Common myeloid progenitor, CD34-positive (primary cell): ENCODE results near the gene STMP1. TPM values are rescaled to one million over a fixed set of nuclear protein-coding genes. Genes with fewer than 3 reads are reported as not detected.

Experiments used
- CTCF ChIA-PET: fragments of 350-600 bp; sonication (Branson Sonifier 250); formaldehyde crosslinking; loops from one replicate; lab custom pipeline; 2021; ENCODE audit warnings: antibody characterized with exemption; lab: Charles Lee
- POLR2A ChIA-PET: fragments of 350-600 bp; sonication (Branson Sonifier 250); formaldehyde crosslinking; loops from one replicate; lab custom pipeline; 2021; ENCODE audit warnings: antibody characterized with exemption; lab: Charles Lee
- DNase-seq, 3 donors: peaks; one replicate each; pipeline versions ENCODE4 v3.0.0 to v3.0.0-alpha.2; 2013
- H3K27ac ChIP-seq, 2 experiments: 1 replicate in 1 of 2; 2 replicates in 1 of 2; pipeline ENCODE4 v1.7.0; 2013; ENCODE audit warnings: inconsistent platforms in 2 of 2, low read length in 2 of 2, mild to moderate bottlenecking in 2 of 2, low read depth in 1 of 2, moderate library complexity in 1 of 2; ENCODE audit not compliant: severe bottlenecking in 2 of 2, insufficient read depth in 1 of 2, poor library complexity in 1 of 2
- H3K27me3 ChIP-seq, 5 experiments: replicated peaks in 2 of 5; 1 replicate in 3 of 5; 2 replicates in 2 of 5; pipeline versions ENCODE4 v1.6.1 to v1.7.0; 2013; ENCODE audit warnings: low read length in 4 of 5, mild to moderate bottlenecking in 2 of 5, moderate library complexity in 2 of 5, inconsistent platforms in 1 of 5; ENCODE audit not compliant: insufficient read depth in 5 of 5, control insufficient read depth in 4 of 5
- H3K36me3 ChIP-seq, 4 experiments: 1 replicate in 2 of 4; 2 replicates in 2 of 4; pipeline versions ENCODE4 v1.6.1 to v1.7.0; 2013; ENCODE audit warnings: low read length in 3 of 4, control low read depth in 1 of 4, mild to moderate bottlenecking in 1 of 4; ENCODE audit not compliant: control insufficient read depth in 4 of 4, insufficient read depth in 4 of 4
- H3K4me1 ChIP-seq, 4 experiments: 1 replicate in 3 of 4; 2 replicates in 1 of 4; pipeline versions ENCODE4 v1.6.1 to v1.7.1; 2013; ENCODE audit warnings: low read length in 3 of 4, mild to moderate bottlenecking in 3 of 4, control low read depth in 1 of 4, inconsistent platforms in 1 of 4, moderate library complexity in 1 of 4; ENCODE audit not compliant: control insufficient read depth in 4 of 4, insufficient read depth in 4 of 4; ENCODE audit errors: control extremely low read depth in 1 of 4
- H3K4me3 ChIP-seq, 7 experiments: 1 replicate in 4 of 7; 2 replicates in 3 of 7; pipeline versions ENCODE4 v1.5.1 to v1.7.0; 2013; ENCODE audit warnings: mild to moderate bottlenecking in 7 of 7, low read length in 6 of 7, moderate library complexity in 6 of 7, inconsistent platforms in 2 of 7, low read depth in 2 of 7, control low read depth in 1 of 7; ENCODE audit not compliant: insufficient read depth in 4 of 7, control insufficient read depth in 1 of 7; ENCODE audit errors: extremely low read depth in 1 of 7
- H3K9me3 ChIP-seq, 5 experiments: 1 replicate in 4 of 5; 2 replicates in 1 of 5; pipeline versions ENCODE4 v1.6.1 to v1.7.1; 2013; ENCODE audit warnings: low read length in 4 of 5, mild to moderate bottlenecking in 2 of 5, inconsistent platforms in 1 of 5, low read depth in 1 of 5, moderate library complexity in 1 of 5; ENCODE audit not compliant: control insufficient read depth in 4 of 5, insufficient read depth in 2 of 5; ENCODE audit errors: control extremely low read depth in 1 of 5
- WGBS: methylation state at CpG from one replicate; pipeline ENCODE4 v1.1.5; 2013; ENCODE audit not compliant: insufficient coverage; 5-methylcytosine and 5-hydroxymethylcytosine counted together
- polyA plus RNA-seq: library from polyadenylated mRNA; unstranded; fragments of 120-200 nt; gene quantifications from one replicate; pipeline ENCODE4 v1.2.1, GENCODE V29; 2013

Gene STMP1
- polyA plus RNA-seq: 80.4 TPM

DNA sequence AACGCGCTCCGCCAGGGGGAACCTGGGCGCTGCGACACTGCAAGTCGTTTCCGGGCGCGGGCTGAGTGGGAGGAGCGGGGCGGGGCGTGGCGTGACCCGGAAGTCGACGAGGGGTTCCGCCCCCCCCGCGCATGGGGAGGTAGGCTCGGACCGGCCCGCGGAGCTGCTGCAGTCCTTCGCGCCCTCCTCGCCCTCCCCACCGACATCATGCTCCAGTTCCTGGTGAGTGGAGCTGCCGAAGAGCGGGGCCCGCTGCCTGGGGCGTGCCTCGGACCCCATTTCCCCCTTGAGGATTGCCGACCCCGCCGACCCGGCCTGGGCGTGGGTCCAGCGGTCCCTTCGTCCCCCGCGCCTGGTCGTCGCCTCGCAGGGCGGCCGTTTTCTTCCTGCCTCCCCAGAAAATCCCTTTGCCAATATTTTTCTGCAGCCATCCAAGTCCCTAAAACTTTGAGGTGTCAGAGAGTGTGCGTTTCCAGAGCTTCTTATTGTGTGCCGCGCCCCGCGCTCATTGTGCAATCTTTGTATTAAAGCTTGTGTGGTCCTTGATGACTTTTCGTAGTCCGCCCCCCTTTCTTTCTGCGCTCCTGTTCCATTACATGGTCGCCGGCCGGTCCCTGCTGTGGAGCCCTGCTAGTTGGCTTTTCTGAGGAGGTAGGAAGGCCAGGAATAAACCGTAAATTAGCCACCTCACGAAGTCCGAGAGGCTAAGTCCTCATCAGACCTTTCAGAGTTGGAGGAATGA is at the start of gene STMP1:
Gene STMP1, plus strand, starts transcription at position 142 of the 742 bp plus-strand sequence.
- DNase-seq: peak; percentile 96 to 97 (median 97)
- WGBS: under 1% methylated on average over 54 of the region's 60 CpGs
- Histone ChIP-seq H3K4me1 (peaks cover 24 to 59% (median 51%) of the 10 kb centered on the region in 4 experiments), H3K4me3 (peak within 1 kb of the TSS; percentile 79 to 97 (median 96)), H3K27me3 (no peaks in the 10 kb centered on the region), H3K36me3 (no peaks in the 10 kb centered on the region), H3K9me3 (no peaks in the 10 kb centered on the region), H3K27ac (peak within 1 kb of the TSS; percentile 86 to 91)
- ChIA-PET CTCF (interaction anchor here (0.7 to 10.5 kb wide), 5 partner anchors 10 to 130 kb away, joined by 3 to 73 read pairs (median 4); no protein-coding TSS in a partner anchor), POLR2A (no interaction called here)

DNA sequence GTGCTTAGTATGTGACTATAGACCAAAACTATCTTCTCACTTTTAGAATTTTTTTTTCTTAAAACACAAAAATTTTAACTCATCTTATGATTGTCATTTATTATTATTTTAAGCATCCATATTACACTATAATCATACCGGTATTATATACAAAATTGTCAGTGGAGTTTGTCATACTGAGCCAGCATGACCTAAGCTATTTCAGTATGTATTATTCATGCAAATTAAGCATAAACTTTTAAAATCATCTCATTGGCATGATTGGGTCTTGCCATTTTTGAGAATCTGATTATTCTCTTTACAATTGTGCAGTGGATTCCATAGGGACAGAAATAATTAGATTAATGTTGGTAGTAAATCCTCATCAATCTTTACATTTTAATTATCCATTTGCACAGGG is 46.2 kb upstream of the STMP1 start:
- POLR2A ChIA-PET: no interaction called here
- CTCF ChIA-PET: interaction anchor here (0.8 to 2.2 kb wide), 2 partner anchors 29 to 119 kb away, joined by 3 to 13 read pairs; no protein-coding TSS in a partner anchor
- WGBS: no CpG with 5 or more reads among the region's 1 CpG
- H3K4me3 ChIP-seq: no peak overlapping the region
- no peak overlapping the region for H3K27ac ChIP-seq
- H3K4me1 ChIP-seq: no peaks in the 10 kb centered on the region
- H3K9me3 ChIP-seq: no peaks in the 10 kb centered on the region
- H3K36me3 ChIP-seq: peaks cover 33 to 70% (median 49%) of the 10 kb centered on the region in 4 experiments
- DNase-seq: no peak
- no peaks in the 10 kb centered on the region for H3K27me3 ChIP-seq

DNA sequence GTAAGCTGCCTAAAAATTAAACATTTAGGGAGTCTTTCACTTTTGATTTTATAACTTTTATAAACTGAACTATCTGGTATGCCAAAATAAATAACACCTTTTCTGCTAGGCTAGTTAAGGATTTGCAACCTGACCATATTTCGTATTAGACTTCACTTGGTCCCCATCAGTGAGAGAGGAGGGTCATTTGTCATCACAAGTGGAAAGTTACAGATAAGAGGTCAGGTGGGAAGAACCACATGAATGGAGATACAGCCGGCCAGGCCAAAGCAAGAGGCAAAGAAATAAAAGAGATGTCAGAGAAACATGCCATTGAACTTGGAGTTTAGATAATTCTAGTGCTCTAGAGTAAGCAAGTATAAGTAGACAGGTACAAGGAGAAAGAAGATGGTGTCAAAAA is 44.5 kb upstream of the STMP1 start:
- Histone ChIP-seq H3K4me1 (no peaks in the 10 kb centered on the region), H3K9me3 (no peaks in the 10 kb centered on the region), H3K4me3 (no peak overlapping the region), H3K36me3 (peaks cover 30 to 70% (median 45%) of the 10 kb centered on the region in 4 experiments), H3K27me3 (no peaks in the 10 kb centered on the region), H3K27ac (no peak overlapping the region)
- POLR2A ChIA-PET: no interaction called here
- CTCF ChIA-PET: interaction anchor here (1.2 to 1.8 kb wide), 2 partner anchors 15 to 21 kb away, joined by 4 to 5 read pairs; no protein-coding TSS in a partner anchor
- DNase-seq: no peak
- WGBS: no CpG with 5 or more reads among the region's 2 CpGs

- no peak overlapping the region for H3K4me3 ChIP-seq
- no peaks in the 10 kb centered on the region for H3K27me3 ChIP-seq
- CTCF ChIA-PET: interaction anchor here (0.6 to 1.8 kb wide), 3 partner anchors 10 to 27 kb away, joined by 3 to 5 read pairs (median 5); no protein-coding TSS in a partner anchor
- H3K36me3 ChIP-seq: peaks cover 30 to 75% (median 48%) of the 10 kb centered on the region in 4 experiments
- H3K27ac ChIP-seq: no peak overlapping the region
- H3K9me3 ChIP-seq: no peaks in the 10 kb centered on the region
- DNase-seq: no peak
- H3K4me1 ChIP-seq: no peaks in the 10 kb centered on the region
- 100% methylated on average over 3 of the region's 7 CpGs for WGBS
- POLR2A ChIA-PET: no interaction called here
Measured at GRCh38 chr7:135618510-135618909, 43.8 kb upstream of the STMP1 start.

DNA sequence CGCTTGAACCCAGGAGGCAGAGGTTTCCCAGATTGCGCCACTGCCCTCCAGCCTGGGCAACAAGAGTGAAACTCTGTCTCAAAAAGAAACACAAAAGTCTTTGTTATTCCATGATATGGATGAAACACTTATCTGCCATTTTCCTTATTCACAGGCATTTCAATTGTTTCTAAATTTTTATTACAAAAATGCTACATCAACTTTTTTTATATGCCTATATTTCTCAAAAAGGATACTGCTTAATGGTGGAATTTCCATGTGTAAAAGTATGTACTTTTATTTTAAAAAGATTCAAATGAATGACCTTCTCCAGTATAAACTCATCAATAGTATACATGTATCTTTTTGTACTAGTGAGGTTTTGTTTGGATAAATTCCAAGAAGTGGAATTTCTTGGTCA is 41.9 kb upstream of the STMP1 start:
- POLR2A ChIA-PET: no interaction called here
- Histone ChIP-seq H3K4me3 (no peak overlapping the region), H3K36me3 (peaks cover 36 to 83% (median 54%) of the 10 kb centered on the region in 4 experiments), H3K27ac (no peak overlapping the region), H3K4me1 (no peaks in the 10 kb centered on the region), H3K27me3 (no peaks in the 10 kb centered on the region), H3K9me3 (no peaks in the 10 kb centered on the region)
- DNase-seq: no peak
- WGBS: 100% methylated on average over 1 of the region's 2 CpGs
- CTCF ChIA-PET: interaction anchor here (0.8 to 2.9 kb wide), 8 partner anchors 10 to 43 kb away, joined by 3 to 28 read pairs (median 4); no protein-coding TSS in a partner anchor

- CTCF ChIA-PET: interaction anchor here (0.8 to 2.9 kb wide), 10 partner anchors 9 to 60 kb away, joined by 3 to 28 read pairs (median 4); no protein-coding TSS in a partner anchor
- Histone ChIP-seq H3K9me3 (no peaks in the 10 kb centered on the region), H3K4me1 (no peaks in the 10 kb centered on the region), H3K4me3 (no peak overlapping the region), H3K27me3 (no peaks in the 10 kb centered on the region), H3K36me3 (peaks cover 32 to 84% (median 53%) of the 10 kb centered on the region in 4 experiments), H3K27ac (no peak overlapping the region)
- DNase-seq: peak; percentile 68 to 83 (median 77)
- no CpG with 5 or more reads among the region's 1 CpG for WGBS
- POLR2A ChIA-PET: no interaction called here
Measured at GRCh38 chr7:135620980-135621850, 41.1 kb upstream of the STMP1 start.
